Mucosa of descending colon (tissue), 3 donors: ENCODE results near the gene ZFP37. TPM values are rescaled to one million over a fixed set of nuclear protein-coding genes. Genes with fewer than 3 reads are reported as not detected.
A peak's percentile ranks its signal among the peaks of the same experiment; 100 is the strongest.

Experiments
- ATAC-seq: fragments of 200-7000 bp; cut with Tn5 transposase; one replicate; pipeline ENCODE4 v1.9.1; 2020; ENCODE audit warnings: mild to moderate bottlenecking, moderate library complexity
- DNase-seq, 3 donors: peaks; one replicate each; pipeline ENCODE4 v3.0.0-alpha.2; 2020
- H3K36me3 ChIP-seq: fragments of 200-600 bp; one replicate; pipeline ENCODE4 v1.8.0; 2021; ENCODE audit warnings: low read depth, mild to moderate bottlenecking
- H3K4me1 ChIP-seq: fragments of 200-600 bp; one replicate; pipeline ENCODE4 v1.8.0; 2021; ENCODE audit warnings: low read depth, mild to moderate bottlenecking
- H3K4me3 ChIP-seq: fragments of 200-600 bp; one replicate; pipeline ENCODE4 v1.8.0; 2021; ENCODE audit warnings: mild to moderate bottlenecking
- H3K9me3 ChIP-seq: fragments of 200-600 bp; one replicate; pipeline ENCODE4 v1.8.0; 2021; ENCODE audit warnings: mild to moderate bottlenecking
- CTCF ChIP-seq: fragments of 200-600 bp; IDR thresholded peaks from one replicate; pipeline ENCODE4 v1.8.0; 2022; ENCODE audit warnings: antibody characterized with exemption, mild to moderate bottlenecking
- intact Hi-C, 2 donors: fragments of 100-400 bp; cut with DNase I in 1 of 2; cut with micrococcal nuclease in 1 of 2; formaldehyde crosslinking; loops; one replicate each; pipeline versions ENCODE4 v1.11.0 to v1.11.1; 2022; cut with DNase I, micrococcal nuclease
- total RNA-seq, 3 donors: library from RNA; stranded (reverse); fragmentation: NEBNext Ultra II Directional in 2 of 3; extraction: Animal tissue kit (Norgen Biotek cat#: 25700) in 2 of 3; gene quantifications; one replicate each; pipeline versions ENCODE4 v1.2.1 to v1.2.4, GENCODE V29; 2021 to 2023
- donor health status: DM: no; HTN: no; CAD: no; lungs with moderate emphysema.
- donor health status: DM: no; HTN: no; CAD: no.
- donor health status: DM: no; HTN: yes; CAD: no.

ZFP37 gene
- total RNA-seq, 3 donors from 2014 or later: 0.43 to 2.7 (median 0.51) TPM

- Histone ChIP-seq H3K9me3 (no peaks in the 10 kb centered on the region), H3K4me1 (no peaks in the 10 kb centered on the region), H3K36me3 (no peaks in the 10 kb centered on the region), H3K4me3 (no peak within 1 kb of the TSS)
- DNase-seq (peak; percentile 38 to 58 (median 48)), ATAC-seq (peak; percentile 38)
- TF ChIP-seq CTCF: no peak
- intact Hi-C loops: no loop called here
These were observed 44.6 kb downstream of the ZFP37 start, which contains the start of gene ZNF883 for GRCh38 chr9:113011911-113012381. Gene ZNF883 (minus strand): TSS chr9:113012192.

- intact Hi-C loops: no loop called here
- no peak for TF ChIP-seq CTCF
- no peak overlapping the region for H3K4me3 ChIP-seq
- peaks cover 14% of the 10 kb centered on the region for H3K9me3 ChIP-seq
- DNase-seq (no peak), ATAC-seq (no peak)
- H3K4me1 ChIP-seq: no peaks in the 10 kb centered on the region
- H3K36me3 ChIP-seq: no peaks in the 10 kb centered on the region
These were observed 50.7 kb downstream of the ZFP37 start for GRCh38 chr9:113005777-113006176.

GRCh38 chr9:112997236-112997941 lies 59.1 kb downstream of the ZFP37 start:
- H3K4me1 ChIP-seq: no peaks in the 10 kb centered on the region
- DNase-seq: no peak
- no peak overlapping the region for H3K4me3 ChIP-seq
- peaks cover 82% of the 10 kb centered on the region for H3K9me3 ChIP-seq
- no peaks in the 10 kb centered on the region for H3K36me3 ChIP-seq
- TF ChIP-seq CTCF: no peak
- no peak for ATAC-seq
- intact Hi-C loops: no loop called here

Other genes with a start within 250 kb of the ZFP37 start
- gene SLC46A2, start 165.8 kb downstream of the ZFP37 start, total RNA-seq: under 1 TPM in 1 of 3 donors, not detected in 2; 0.16 TPM
- 1 to 10 TPM in 1 of 3 donors, under 1 TPM in 2; 0.38 to 1.1 (median 0.55) TPM for gene ZNF883, start 44.5 kb downstream of the ZFP37 start, total RNA-seq
- 10 to 100 TPM; 17.1 to 23.7 (median 17.8) TPM for gene SLC31A2, start 94.3 kb upstream of the ZFP37 start, total RNA-seq
- gene FKBP15, start 164.6 kb upstream of the ZFP37 start, total RNA-seq: 10 to 100 TPM; 26.6 to 30.9 (median 26.8) TPM
- 10 to 100 TPM; 26.5 to 63.7 (median 34.7) TPM for gene SLC31A1, start 164.8 kb upstream of the ZFP37 start, total RNA-seq
- 10 to 100 TPM; 19.3 to 45.8 (median 25.9) TPM for gene CDC26, start 218.8 kb upstream of the ZFP37 start, total RNA-seq
- 10 to 100 TPM; 13.2 to 18.4 (median 15.8) TPM for gene PRPF4, start 218.9 kb upstream of the ZFP37 start, total RNA-seq
- 1 to 10 TPM in 2 of 3 donors, under 1 TPM in 1; 0.35 to 1.4 (median 1.1) TPM for gene RNF183, start 246.7 kb upstream of the ZFP37 start, total RNA-seq